ENCODE results near the gene FMNL3. TPM values are rescaled to one million over a fixed set of nuclear protein-coding genes. Genes with fewer than 3 reads are reported as not detected.
A peak's percentile ranks its signal among the peaks of the same experiment; 100 is the strongest.

Gene FMNL3
- total and polyA plus RNA-seq, 7 experiments from 2014 or later: 10.4 to 40.4 (median 37.8) TPM

GRCh38 chr12:49627752-49628360 lies 79.3 kb downstream of the FMNL3 start:
- peaks cover 0 to 4% (median 0%) of the 10 kb centered on the region in 11 donors for H3K9me3 Mint-ChIP-seq
- Histone ChIP-seq H3K4me1 (ENCODE audit: control insufficient read depth in 2 of 2, insufficient read depth in 2 of 2, low read length in 2 of 2) (peaks cover 0 to 2% of the 10 kb centered on the region in 2 donors), H3K27me3 (ENCODE audit: control insufficient read depth in 2 of 2, insufficient read depth in 2 of 2, low read length in 2 of 2) (no peaks in the 10 kb centered on the region), H3K27ac (ENCODE audit: low read depth, low read length) (no peak overlapping the region), H3K4me3 (ENCODE audit: low read length) (no peak overlapping the region), H3K9me3 (ENCODE audit: control insufficient read depth in 2 of 3, low read length in 3 of 3) (no peaks in the 10 kb centered on the region), H3K36me3 (ENCODE audit: control insufficient read depth in 2 of 3, insufficient read depth in 3 of 3, low read length in 3 of 3) (no peaks in the 10 kb centered on the region)
- DNase-seq: peak in 1 of 9 donors; percentile 14
- H3K27me3 Mint-ChIP-seq: peaks cover 0 to 3% (median 0%) of the 10 kb centered on the region in 5 donors
- H3K4me3 Mint-ChIP-seq: no peak overlapping the region
- intact Hi-C loops (cut with micrococcal nuclease): loop anchor here in 1 of 2 donors (10.0 kb wide), 1 partner anchor 457 kb away; the partner anchor contains the start of gene SMARCD1
- no peak for ATAC-seq
- CTCF ChIA-PET: interaction anchor here (0.6 to 1.6 kb wide), 5 partner anchors 8 to 405 kb away, joined by 3 to 6 read pairs (median 3); no protein-coding TSS in a partner anchor
- H3K36me3 Mint-ChIP-seq: peaks cover 0 to 4% (median 0%) of the 10 kb centered on the region in 5 donors
- POLR2A ChIA-PET: interaction anchor here (0.7 kb wide), 1 partner anchor 298 kb away, joined by 3 read pairs; no protein-coding TSS in a partner anchor
- no peak overlapping the region for H3K27ac Mint-ChIP-seq
- H3K4me1 Mint-ChIP-seq: peaks cover under 1 to 16% (median 6%) of the 10 kb centered on the region in 7 donors

DNA sequence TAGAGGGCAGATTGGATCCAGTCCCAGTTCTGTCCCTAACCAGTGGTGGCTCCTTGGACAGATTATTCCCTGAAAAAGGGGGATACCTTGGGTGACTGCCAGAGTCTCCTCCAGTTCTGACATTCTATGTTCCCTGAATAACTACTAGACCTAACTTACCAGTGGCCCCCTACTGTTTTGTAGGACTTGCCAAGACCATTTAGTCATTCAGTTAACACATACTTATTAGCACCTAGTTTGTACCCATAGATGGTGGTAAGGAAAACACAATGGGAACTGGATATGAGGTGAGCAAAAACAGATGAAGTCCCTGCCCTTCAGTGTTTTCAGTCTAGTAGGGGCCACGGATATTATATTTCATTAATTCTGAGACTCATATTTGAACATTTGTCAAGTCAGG lies 80.4 kb downstream of the FMNL3 start:
- peaks cover 0 to 2% (median 0%) of the 10 kb centered on the region in 11 donors for H3K9me3 Mint-ChIP-seq
- peaks cover 6 to 20% (median 14%) of the 10 kb centered on the region in 7 donors for H3K4me1 Mint-ChIP-seq
- no peak for ATAC-seq
- H3K36me3 Mint-ChIP-seq: peaks cover 0 to 2% (median 0%) of the 10 kb centered on the region in 5 donors
- Histone ChIP-seq H3K36me3 (ENCODE audit: control insufficient read depth in 2 of 3, insufficient read depth in 3 of 3, low read length in 3 of 3) (no peaks in the 10 kb centered on the region), H3K4me3 (ENCODE audit: low read length) (no peak overlapping the region), H3K4me1 (ENCODE audit: control insufficient read depth in 2 of 2, insufficient read depth in 2 of 2, low read length in 2 of 2) (peaks cover under 1 to 12% of the 10 kb centered on the region in 2 donors), H3K9me3 (ENCODE audit: control insufficient read depth in 2 of 3, low read length in 3 of 3) (no peaks in the 10 kb centered on the region), H3K27me3 (ENCODE audit: control insufficient read depth in 2 of 2, insufficient read depth in 2 of 2, low read length in 2 of 2) (no peaks in the 10 kb centered on the region), H3K27ac (ENCODE audit: low read depth, low read length) (no peak overlapping the region)
- intact Hi-C loops (cut with micrococcal nuclease): loop anchor here in 1 of 2 donors (10.0 kb wide), 1 partner anchor 458 kb away; the partner anchor contains the start of gene SMARCD1
- ChIA-PET CTCF (no interaction called here), POLR2A (no interaction called here)
- peaks cover 0 to 3% (median 0%) of the 10 kb centered on the region in 5 donors for H3K27me3 Mint-ChIP-seq
- no peak overlapping the region for H3K4me3 Mint-ChIP-seq
- DNase-seq: no peak
- no peak overlapping the region for H3K27ac Mint-ChIP-seq

GRCh38 chr12:49626169-49626835 lies 80.9 kb downstream of the FMNL3 start:
- CTCF ChIA-PET: interaction anchor here (0.8 to 5.0 kb wide), 3 partner anchors 11 to 84 kb away, joined by 3 to 29 read pairs (median 4); no protein-coding TSS in a partner anchor
- H3K36me3 Mint-ChIP-seq: no peaks in the 10 kb centered on the region
- intact Hi-C loops (cut with micrococcal nuclease): loop anchor here in 1 of 2 donors (10.0 kb wide), 1 partner anchor 458 kb away; the partner anchor contains the start of gene SMARCD1
- H3K27me3 ChIP-seq (ENCODE audit: control insufficient read depth in 2 of 2, insufficient read depth in 2 of 2, low read length in 2 of 2): no peaks in the 10 kb centered on the region
- ATAC-seq (peak; percentile 10), DNase-seq (peak in 5 of 9 donors; percentile 21 to 39 (median 26))
- H3K4me3 Mint-ChIP-seq: no peak overlapping the region
- H3K27ac ChIP-seq (ENCODE audit: low read depth, low read length): no peak overlapping the region
- peaks cover 0 to 4% (median 0%) of the 10 kb centered on the region in 5 donors for H3K27me3 Mint-ChIP-seq
- POLR2A ChIA-PET: interaction anchor here (1.4 kb wide), 1 partner anchor 32 kb away, joined by 3 read pairs; no protein-coding TSS in a partner anchor
- no peaks in the 10 kb centered on the region for H3K36me3 ChIP-seq (ENCODE audit: control insufficient read depth in 2 of 3, insufficient read depth in 3 of 3, low read length in 3 of 3)
- peaks cover 12 to 23% (median 19%) of the 10 kb centered on the region in 7 donors for H3K4me1 Mint-ChIP-seq
- no peak overlapping the region for H3K4me3 ChIP-seq (ENCODE audit: low read length)
- no peaks in the 10 kb centered on the region for H3K9me3 ChIP-seq (ENCODE audit: control insufficient read depth in 2 of 3, low read length in 3 of 3)
- H3K4me1 ChIP-seq (ENCODE audit: control insufficient read depth in 2 of 2, insufficient read depth in 2 of 2, low read length in 2 of 2): peaks cover 6 to 18% of the 10 kb centered on the region in 2 donors
- no peak overlapping the region for H3K27ac Mint-ChIP-seq
- peaks cover 0 to 2% (median 0%) of the 10 kb centered on the region in 11 donors for H3K9me3 Mint-ChIP-seq

DNA sequence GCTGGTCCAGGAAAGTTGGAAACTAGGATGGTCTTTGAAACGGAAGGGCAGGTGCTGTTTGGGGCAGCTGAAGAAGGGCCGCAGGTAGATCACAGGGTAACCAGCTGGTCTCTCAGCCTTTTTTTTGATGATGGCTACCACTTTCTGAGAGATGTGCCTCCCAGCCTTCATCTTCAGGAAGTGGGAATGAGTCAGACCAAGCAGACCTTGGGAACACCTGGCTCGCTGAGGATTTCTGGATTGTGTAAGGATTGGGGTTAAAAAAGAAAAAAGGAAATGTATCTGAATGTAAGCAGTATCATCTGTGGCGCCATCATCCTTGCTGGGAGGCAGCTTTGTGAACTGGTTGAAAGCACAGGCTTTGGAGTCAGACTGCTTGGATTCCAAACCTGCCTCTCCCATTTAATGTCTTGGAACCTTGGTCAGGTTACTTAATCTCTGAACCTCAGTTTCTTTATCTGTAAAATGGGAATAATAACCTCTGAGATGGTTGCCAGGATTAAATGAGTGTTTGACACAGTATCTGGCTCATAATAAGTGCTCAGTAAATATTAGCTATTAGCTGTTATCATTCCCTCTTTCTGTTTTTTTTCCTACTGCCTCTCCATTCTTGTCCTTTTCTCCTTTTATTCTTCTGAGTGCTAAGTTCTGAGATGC lies 82.2 kb downstream of the FMNL3 start:
- Histone ChIP-seq H3K36me3 (ENCODE audit: control insufficient read depth in 2 of 3, insufficient read depth in 3 of 3, low read length in 3 of 3) (no peaks in the 10 kb centered on the region), H3K27ac (ENCODE audit: low read depth, low read length) (no peak overlapping the region), H3K9me3 (ENCODE audit: control insufficient read depth in 2 of 3, low read length in 3 of 3) (no peaks in the 10 kb centered on the region), H3K27me3 (ENCODE audit: control insufficient read depth in 2 of 2, insufficient read depth in 2 of 2, low read length in 2 of 2) (no peaks in the 10 kb centered on the region), H3K4me1 (ENCODE audit: control insufficient read depth in 2 of 2, insufficient read depth in 2 of 2, low read length in 2 of 2) (peaks cover 6 to 22% of the 10 kb centered on the region in 2 donors), H3K4me3 (ENCODE audit: low read length) (no peak overlapping the region)
- peak in 1 of 9 donors; percentile 7 for DNase-seq
- peak overlapping the region in 5 of 9 donors; percentile 15 to 89 (median 51) for H3K27ac Mint-ChIP-seq
- no peak for ATAC-seq
- H3K4me3 Mint-ChIP-seq: peak overlapping the region in 7 of 10 donors; percentile 5 to 72 (median 61)
- POLR2A ChIA-PET: interaction anchor here (1.0 to 1.4 kb wide), 2 partner anchors 33 to 116 kb away, joined by 3 read pairs; partner anchors contain the start of gene TMBIM6
- H3K4me1 Mint-ChIP-seq: peaks cover 17 to 29% (median 23%) of the 10 kb centered on the region in 7 donors
- intact Hi-C loops (cut with micrococcal nuclease): loop anchor here (5.0 to 10.0 kb wide), 3 partner anchors 88 to 460 kb away; partner anchors contain the start of genes KCNH3 (in 1 of the 2), SMARCD1 (in 1 of the 2) and SPATS2 (in 1 of the 2)
- H3K9me3 Mint-ChIP-seq: peaks cover 0 to 2% (median 0%) of the 10 kb centered on the region in 11 donors
- CTCF ChIA-PET: interaction anchor here (0.6 to 5.0 kb wide), 6 partner anchors 12 to 976 kb away, joined by 3 to 29 read pairs (median 4); no protein-coding TSS in a partner anchor
- no peaks in the 10 kb centered on the region for H3K36me3 Mint-ChIP-seq
- peaks cover 0 to 16% (median 0%) of the 10 kb centered on the region in 5 donors for H3K27me3 Mint-ChIP-seq

- intact Hi-C loops (cut with micrococcal nuclease): loop anchor here (1.0 to 10.0 kb wide), 16 partner anchors 21 to 461 kb away; partner anchors contain the start of genes FMNL3 (in 2 of the 2), KCNH3 (in 2 of the 2), MCRS1 (in 2 of the 2) and NCKAP5L (in 2 of the 2)
- Histone ChIP-seq H3K4me3 (ENCODE audit: low read length) (peak within 1 kb of the TSS; percentile 42), H3K4me1 (ENCODE audit: control insufficient read depth in 2 of 2, insufficient read depth in 2 of 2, low read length in 2 of 2) (peaks cover 6 to 22% of the 10 kb centered on the region in 2 donors), H3K27ac (ENCODE audit: low read depth, low read length) (peak within 1 kb of the TSS; percentile 66), H3K9me3 (ENCODE audit: control insufficient read depth in 2 of 3, low read length in 3 of 3) (no peaks in the 10 kb centered on the region), H3K36me3 (ENCODE audit: control insufficient read depth in 2 of 3, insufficient read depth in 3 of 3, low read length in 3 of 3) (no peaks in the 10 kb centered on the region), H3K27me3 (ENCODE audit: control insufficient read depth in 2 of 2, insufficient read depth in 2 of 2, low read length in 2 of 2) (no peaks in the 10 kb centered on the region)
- peak; percentile 89 for ATAC-seq
- no peaks in the 10 kb centered on the region for H3K36me3 Mint-ChIP-seq
- peaks cover 0 to 32% (median 0%) of the 10 kb centered on the region in 5 donors for H3K27me3 Mint-ChIP-seq
- peak within 1 kb of the TSS; percentile 86 to 96 (median 91) for H3K4me3 Mint-ChIP-seq
- H3K27ac Mint-ChIP-seq: peak within 1 kb of the TSS; percentile 81 to 95 (median 91)
- DNase-seq: peak; percentile 82 to 92 (median 89)
- CTCF ChIA-PET: interaction anchor here (0.6 to 5.0 kb wide), 10 partner anchors 14 to 257 kb away, joined by 3 to 29 read pairs (median 4); partner anchors contain the start of genes KCNH3 and TMBIM6
- peaks cover 0 to 2% (median 0%) of the 10 kb centered on the region in 11 donors for H3K9me3 Mint-ChIP-seq
- POLR2A ChIA-PET: interaction anchor here (0.6 to 1.5 kb wide), 14 partner anchors 9 to 488 kb away, joined by 3 to 9 read pairs (median 4); partner anchors contain the start of genes KCNH3 and TMBIM6
- H3K4me1 Mint-ChIP-seq: peaks cover 19 to 29% (median 23%) of the 10 kb centered on the region in 7 donors
Observed at GRCh38 chr12:49623142-49623904, 83.9 kb downstream of the FMNL3 start, which contains the start of gene PRPF40B. TSS of gene PRPF40B (plus strand) at chr12:49623561. CDS start at chr12:49623591, 30 bp downstream.
